IMR-90 (cell line): ENCODE measurements around the gene SELENOM. TPM values are rescaled to one million over a fixed set of nuclear protein-coding genes. Genes with fewer than 3 reads are reported as not detected.

Experiments
- ATAC-seq: fragments of 200-7000 bp; cut with Tn5 transposase; 2 replicates; pipeline ENCODE4 v1.9.1; 2020; ENCODE audit warnings: low read depth, mild to moderate bottlenecking, moderate library complexity
- BruUV-seq: library from RNA; stranded (reverse); fragments of 400-500 nt; replicated peaks from 2 replicates; lab custom pipeline; 2021; lab: Mats Ljungman, UMichigan
- CTCF ChIA-PET: fragments of 300-600 bp; formaldehyde crosslinking; extraction: SDS; loops from one replicate; lab custom pipeline; 2021; ENCODE audit warnings: antibody characterized with exemption; lab: Yijun Ruan, JAX
- POLR2A ChIA-PET: fragments of 300-600 bp; sonication (Branson Sonifier 250); formaldehyde crosslinking; loops from one replicate; lab custom pipeline; 2022; ENCODE audit warnings: antibody characterized with exemption; ENCODE audit not compliant: unreplicated experiment; lab: Charles Lee
- DNase-seq: peaks from one replicate; pipeline ENCODE4 v3.0.0; 2013
- H2AFZ ChIP-seq: replicated peaks from 2 replicates; pipeline ENCODE3; 2013; ENCODE audit warnings: low read length, mild to moderate bottlenecking; ENCODE audit not compliant: poor library complexity
- H2AK5ac ChIP-seq: 2 replicates; pipeline ENCODE4 v1.6.1; 2013; ENCODE audit warnings: low read depth, low read length, inconsistent platforms
- H2AK9ac ChIP-seq: replicated peaks from 2 replicates; pipeline ENCODE3; 2013; ENCODE audit warnings: mild to moderate bottlenecking, low read depth, low read length, moderate library complexity; ENCODE audit not compliant: poor library complexity
- H2BK120ac ChIP-seq: 2 replicates; pipeline ENCODE4 v1.6.1; 2013; ENCODE audit warnings: low read depth, low read length, inconsistent platforms
- H2BK15ac ChIP-seq: 3 replicates; pipeline ENCODE4 v1.6.1; 2013; ENCODE audit warnings: low read depth, low read length, inconsistent platforms
- H2BK20ac ChIP-seq: 2 replicates; pipeline ENCODE4 v1.6.1; 2013; ENCODE audit warnings: low read depth, mild to moderate bottlenecking, inconsistent platforms, low read length, moderate library complexity
- H2BK5ac ChIP-seq: 2 replicates; pipeline ENCODE4 v1.6.1; 2013; ENCODE audit warnings: mild to moderate bottlenecking, low read depth, low read length, inconsistent platforms; ENCODE audit not compliant: poor library complexity, severe bottlenecking
- H3K14ac ChIP-seq: replicated peaks from 2 replicates; pipeline ENCODE4 v1.6.1; 2013; ENCODE audit warnings: low read depth, low read length, inconsistent platforms
- H3K18ac ChIP-seq: 2 replicates; pipeline ENCODE4 v1.6.1; 2013; ENCODE audit warnings: low read depth, low read length, control low read depth
- H3K23ac ChIP-seq: 2 replicates; pipeline ENCODE4 v1.6.1; 2013; ENCODE audit warnings: low read depth, low read length, inconsistent platforms
- H3K27ac ChIP-seq: 2 replicates; pipeline ENCODE4 v1.5.1; 2013; ENCODE audit warnings: mild to moderate bottlenecking, control low read depth, low read length; ENCODE audit not compliant: insufficient read depth
- H3K27me3 ChIP-seq: 2 replicates; pipeline ENCODE4 v1.6.1; 2013; ENCODE audit warnings: low read length; ENCODE audit not compliant: control insufficient read depth, insufficient read depth
- H3K36me3 ChIP-seq: 2 replicates; pipeline ENCODE4 v1.6.1; 2013; ENCODE audit warnings: low read length, mixed read lengths; ENCODE audit not compliant: control insufficient read depth, insufficient read depth
- H3K4ac ChIP-seq: 2 replicates; pipeline ENCODE4 v1.6.1; 2013; ENCODE audit warnings: low read depth, low read length, inconsistent platforms
- H3K4me1 ChIP-seq: 2 replicates; pipeline ENCODE4 v1.6.1; 2013; ENCODE audit warnings: low read length, mixed read lengths; ENCODE audit not compliant: control insufficient read depth, insufficient read depth
- H3K4me2 ChIP-seq: 2 replicates; pipeline ENCODE4 v1.6.1; 2013; ENCODE audit warnings: low read depth, mild to moderate bottlenecking, control low read depth, low read length, moderate library complexity
- H3K4me3 ChIP-seq: 2 replicates; pipeline ENCODE4 v1.5.1; 2013; ENCODE audit warnings: low read depth, mild to moderate bottlenecking, control low read depth, low read length, moderate library complexity; ENCODE audit not compliant: insufficient read depth
- H3K56ac ChIP-seq: 2 replicates; pipeline ENCODE4 v1.6.1; 2013; ENCODE audit warnings: low read length, inconsistent platforms; ENCODE audit not compliant: insufficient read depth; ENCODE audit errors: extremely low read depth
- H3K79me1 ChIP-seq, 2 experiments: 2 replicates each; pipeline ENCODE4 v1.6.1; 2013; ENCODE audit warnings: low read length in 2 of 2, inconsistent platforms in 1 of 2, low read depth in 1 of 2
- H3K9ac ChIP-seq: 2 replicates; pipeline ENCODE4 v1.6.1; 2013; ENCODE audit warnings: low read depth, low read length, control low read depth
- H3K9me1 ChIP-seq: 2 replicates; pipeline ENCODE4 v1.6.1; 2013; ENCODE audit warnings: low read length, inconsistent platforms; ENCODE audit not compliant: insufficient read depth
- H3K9me3 ChIP-seq: 2 replicates; pipeline ENCODE4 v1.6.1; 2013; ENCODE audit warnings: low read length; ENCODE audit not compliant: control insufficient read depth, insufficient read depth
- H4K20me1 ChIP-seq: 2 replicates; pipeline ENCODE4 v1.6.1; 2013; ENCODE audit warnings: low read length, inconsistent platforms; ENCODE audit not compliant: insufficient read depth
- H4K5ac ChIP-seq: 2 replicates; pipeline ENCODE4 v1.6.1; 2013; ENCODE audit warnings: mild to moderate bottlenecking, low read depth, low read length, control low read depth
- H4K8ac ChIP-seq, 2 experiments: 2 replicates each; pipeline ENCODE4 v1.6.1; 2013; ENCODE audit warnings: low read depth in 2 of 2, low read length in 2 of 2, control low read depth in 1 of 2, inconsistent platforms in 1 of 2
- H4K91ac ChIP-seq: 2 replicates; pipeline ENCODE4 v1.6.1; 2013; ENCODE audit warnings: low read depth, low read length, inconsistent platforms; ENCODE audit not compliant: insufficient read depth
- MAFK ChIP-seq: IDR thresholded peaks from 2 replicates; pipeline ENCODE4 v1.6.1; 2012; ENCODE audit warnings: low read depth, low read length, improper control_type of control experiment
- WGBS, 2 experiments: methylation state at CpG; one replicate each; pipeline versions ENCODE4 v1.1.5 to v1.1.7; 2013; ENCODE audit warnings: missing lambda C conversion rate in 2 of 2; ENCODE audit not compliant: insufficient read length in 1 of 2; ENCODE audit errors: extremely low coverage in 2 of 2; 5-methylcytosine and 5-hydroxymethylcytosine counted together
- dilution Hi-C: fragments of 300-500 bp; cut with HindIII; formaldehyde crosslinking; loops from one replicate; pipeline ENCODE4 v1.14.3; 2018; ENCODE audit warnings: low sequenced_read_pairs; ENCODE audit not compliant: unreplicated experiment
- in situ Hi-C: fragments of 300-500 bp; cut with MboI; formaldehyde crosslinking; loops from 3 replicates; pipeline ENCODE4 v1.14.3; 2019; ENCODE audit warnings: low sequenced_read_pairs, inconsistent platforms, mixed read lengths
- intact Hi-C: fragments of 100-400 bp; cut with micrococcal nuclease; formaldehyde crosslinking; loops from 2 replicates; pipeline ENCODE4 v1.10.0; 2022
- polyA plus RNA-seq, 3 experiments: library from polyadenylated mRNA; depleted of rRNA; stranded (reverse); fragments of >200 nt; gene quantifications; 2 replicates each; pipeline ENCODE4 v1.2.3, GENCODE V29; 2012; ENCODE audit warnings: low replicate concordance in 1 of 3
- total RNA-seq: library from RNA; depleted of rRNA; stranded (reverse); fragments of >200 nt; gene quantifications from 2 replicates; pipeline ENCODE4 v1.2.3, GENCODE V29; 2012

The SELENOM gene
- total and polyA plus RNA-seq, 2 of the 4 experiments (the other 2 are of a cell fraction): 46.2 to 270 TPM

GRCh38 chr22:31119026-31119717 lies 11.8 kb upstream of the SELENOM start:
- in situ Hi-C loops: loop anchor here (10.0 kb wide), 1 partner anchor 116 kb away; no protein-coding TSS in a partner anchor
- CTCF ChIA-PET: interaction anchor here (0.8 kb wide), 1 partner anchor 12 kb away, joined by 3 read pairs; the partner anchor contains the start of gene SELENOM
- intact Hi-C loops: no loop called here

More at GRCh38 chr22:31119026-31119717, 11.8 kb upstream of the SELENOM start:
- Histone ChIP-seq H3K18ac (no peak overlapping the region), H2AK5ac (no peak overlapping the region), H3K4me2 (no peak overlapping the region), H3K27me3 (no peaks in the 10 kb centered on the region), H2BK120ac (no peak overlapping the region), H4K8ac (no peak overlapping the region), H3K4me3 (no peak overlapping the region), H3K14ac (no peak overlapping the region), H2AK9ac (no peak overlapping the region), H3K56ac (no peak overlapping the region), H3K23ac (no peak overlapping the region), H3K36me3 (no peaks in the 10 kb centered on the region), H3K9ac (no peak overlapping the region), H2BK15ac (no peak overlapping the region), H3K4me1 (peaks cover 5% of the 10 kb centered on the region), H4K5ac (no peak overlapping the region), H3K79me1 (peaks cover 0 to 4% of the 10 kb centered on the region in 2 experiments; a peak in 1 of 4 replicates), H2BK20ac (no peak overlapping the region), H3K9me1 (no peaks in the 10 kb centered on the region; the same call in 1 of the 2 replicates), H4K20me1 (no peaks in the 10 kb centered on the region), H3K9me3 (no peaks in the 10 kb centered on the region), H2BK5ac (no peak overlapping the region), H4K91ac (no peak overlapping the region), H3K4ac (no peak overlapping the region), H3K27ac (no peak overlapping the region), H2AFZ (no peak overlapping the region)
- TF ChIP-seq MAFK: no peak
- WGBS, 2 experiments: no CpG with 5 or more reads among the region's 7 CpGs
- dilution Hi-C loops: no loop called here
- POLR2A ChIA-PET: no interaction called here
- DNase-seq (no peak), ATAC-seq (no peak)
- no TSS peak for BruUV-seq
